Activated CD4-positive, alpha-beta T cell treated with anti-CD3 and anti-CD28 coated beads for 36 hours (primary cell): ENCODE measurements around the gene ARMC6. TPM values are rescaled to one million over a fixed set of nuclear protein-coding genes. Genes with fewer than 3 reads are reported as not detected.
"Not testable (repeated sequence)": the region's sequence is repeated elsewhere in the genome, so short reads cannot be mapped to it uniquely, and the experiment has no call there.

Experiments
- ATAC-seq: fragments of 200-7000 bp; cut with Tn5 transposase; one replicate; pipeline ENCODE4 v1.10.0; 2021; ENCODE audit warnings: mild to moderate bottlenecking, moderate library complexity
- CTCF ChIA-PET: fragments of 350-600 bp; sonication (Branson Sonifier 250); formaldehyde crosslinking; loops from one replicate; lab custom pipeline; 2021; ENCODE audit warnings: antibody characterized with exemption; lab: Charles Lee
- POLR2A ChIA-PET: fragments of 350-600 bp; sonication (Branson Sonifier 250); formaldehyde crosslinking; loops from one replicate; lab custom pipeline; 2021; ENCODE audit warnings: antibody characterized with exemption, inconsistent platforms; lab: Charles Lee
- DNase-seq: peaks from one replicate; pipeline ENCODE4 v3.0.0-alpha.2; 2020
- H3K27ac Mint-ChIP-seq: one replicate; pipeline ENCODE4 v1.8.0; 2021; ENCODE audit warnings: mixed read lengths
- H3K27me3 Mint-ChIP-seq: one replicate; pipeline ENCODE4 v1.8.0; 2021; ENCODE audit warnings: mixed read lengths
- H3K36me3 Mint-ChIP-seq: one replicate; pipeline ENCODE4 v1.8.0; 2021; ENCODE audit warnings: low read depth, mixed read lengths
- H3K4me1 Mint-ChIP-seq: one replicate; pipeline ENCODE4 v1.8.0; 2021; ENCODE audit warnings: mixed read lengths
- H3K4me3 Mint-ChIP-seq: one replicate; pipeline ENCODE4 v1.8.0; 2021; ENCODE audit warnings: mild to moderate bottlenecking, moderate library complexity, mixed read lengths
- H3K9me3 Mint-ChIP-seq: one replicate; pipeline ENCODE4 v1.8.0; 2021; ENCODE audit warnings: low read depth, mixed read lengths
- intact Hi-C, 2 experiments: fragments of 100-400 bp; cut with DNase I in 1 of 2; cut with micrococcal nuclease in 1 of 2; formaldehyde crosslinking; loops; one replicate each; pipeline versions ENCODE4 v1.14.2 to v1.15.1; 2022 to 2024; cut with DNase I, micrococcal nuclease
- total RNA-seq, 2 experiments: library from RNA; stranded (reverse); gene quantifications; one replicate each; pipeline ENCODE4 v1.2.3, GENCODE V29; 2021

ARMC6 gene
- total RNA-seq, 2 experiments from 2014 or later: 33.0 to 40.8 TPM

GRCh38 chr19:19023376-19023775, 10.0 kb upstream of the ARMC6 start:
- Mint-ChIP-seq H3K36me3 (peaks cover 66% of the 10 kb centered on the region), H3K4me1 (peaks cover 23% of the 10 kb centered on the region)
- POLR2A ChIA-PET: interaction anchor here (0.6 kb wide), 2 partner anchors 40 to 171 kb away, joined by 3 to 6 read pairs; no protein-coding TSS in a partner anchor
- H3K9me3 Mint-ChIP-seq, ATAC-seq, CTCF ChIA-PET, intact Hi-C loops, DNase-seq, H3K27ac Mint-ChIP-seq, H3K4me3 Mint-ChIP-seq, H3K27me3 Mint-ChIP-seq: not testable (repeated sequence)

GRCh38 chr19:19025861-19026260, 7.5 kb upstream of the ARMC6 start:
- H3K27ac Mint-ChIP-seq: no peak overlapping the region
- H3K9me3 Mint-ChIP-seq: no peaks in the 10 kb centered on the region
- peaks cover 24% of the 10 kb centered on the region for H3K4me1 Mint-ChIP-seq
- peaks cover 69% of the 10 kb centered on the region for H3K36me3 Mint-ChIP-seq
- ATAC-seq: no peak
- CTCF ChIA-PET: no interaction called here
- intact Hi-C loops: no loop called here
- no peak for DNase-seq
- H3K4me3 Mint-ChIP-seq: no peak overlapping the region
- POLR2A ChIA-PET: no interaction called here
- H3K27me3 Mint-ChIP-seq: no peaks in the 10 kb centered on the region

- no peak overlapping the region for H3K27ac Mint-ChIP-seq
- ATAC-seq: no peak
- H3K4me3 Mint-ChIP-seq: no peak overlapping the region
- DNase-seq: no peak
- H3K36me3 Mint-ChIP-seq: peaks cover 68% of the 10 kb centered on the region
- H3K9me3 Mint-ChIP-seq: no peaks in the 10 kb centered on the region
- intact Hi-C loops: no loop called here
- POLR2A ChIA-PET: no interaction called here
- H3K27me3 Mint-ChIP-seq: no peaks in the 10 kb centered on the region
- CTCF ChIA-PET: no interaction called here
- peaks cover 21% of the 10 kb centered on the region for H3K4me1 Mint-ChIP-seq
These were observed 7.0 kb upstream of the ARMC6 start for GRCh38 chr19:19026299-19026971.

- CTCF ChIA-PET: no interaction called here
- no peak for DNase-seq
- Mint-ChIP-seq H3K36me3 (peaks cover 70% of the 10 kb centered on the region), H3K4me1 (peaks cover 25% of the 10 kb centered on the region), H3K9me3 (no peaks in the 10 kb centered on the region), H3K27me3 (no peaks in the 10 kb centered on the region), H3K27ac (no peak overlapping the region), H3K4me3 (no peak overlapping the region)
- POLR2A ChIA-PET: no interaction called here
- intact Hi-C loops: no loop called here
- no peak for ATAC-seq
These were observed 6.2 kb upstream of the ARMC6 start for GRCh38 chr19:19027228-19027627.

- no peak for DNase-seq
- no peaks in the 10 kb centered on the region for H3K9me3 Mint-ChIP-seq
- H3K4me1 Mint-ChIP-seq: peaks cover 17% of the 10 kb centered on the region
- CTCF ChIA-PET: no interaction called here
- POLR2A ChIA-PET: no interaction called here
- intact Hi-C loops: no loop called here
- H3K27me3 Mint-ChIP-seq: no peaks in the 10 kb centered on the region
- no peak overlapping the region for H3K27ac Mint-ChIP-seq
- ATAC-seq: no peak
- H3K4me3 Mint-ChIP-seq: no peak overlapping the region
- peaks cover 63% of the 10 kb centered on the region for H3K36me3 Mint-ChIP-seq
These were observed 4.9 kb upstream of the ARMC6 start for GRCh38 chr19:19028526-19028925.

- CTCF ChIA-PET: interaction anchor here (0.5 kb wide), 1 partner anchor 454 kb away, joined by 3 read pairs; no protein-coding TSS in a partner anchor
- peaks cover 47% of the 10 kb centered on the region for H3K36me3 Mint-ChIP-seq
These were observed 1.5 kb upstream of the ARMC6 start for GRCh38 chr19:19031891-19032290.

GRCh38 chr19:19032420-19033175, 805 bp upstream of the ARMC6 start:
- Mint-ChIP-seq H3K36me3 (peaks cover 46% of the 10 kb centered on the region), H3K9me3 (no peaks in the 10 kb centered on the region), H3K4me3 (peak overlapping the region; percentile 98), H3K27ac (peak overlapping the region; percentile 93), H3K4me1 (peaks cover 37% of the 10 kb centered on the region), H3K27me3 (no peaks in the 10 kb centered on the region)
- ChIA-PET POLR2A (no interaction called here), CTCF (interaction anchor here (0.5 kb wide), 1 partner anchor 454 kb away, joined by 3 read pairs; no protein-coding TSS in a partner anchor)
- intact Hi-C loops: loop anchor here (1.0 to 5.0 kb wide), 16 partner anchors 31 to 1085 kb away; partner anchors contain the start of genes BORCS8 (in 2 of the 2), COPE (in 2 of the 2), DDX49 (in 2 of the 2) and RFXANK (in 2 of the 2)
- DNase-seq: peak; percentile 93
- peak; percentile 76 for ATAC-seq

More at GRCh38 chr19:19031891-19032290, 1.5 kb upstream of the ARMC6 start:
- ATAC-seq: no peak
- Mint-ChIP-seq H3K27ac (peak overlapping the region; percentile 93), H3K27me3 (no peaks in the 10 kb centered on the region), H3K4me1 (peaks cover 37% of the 10 kb centered on the region), H3K4me3 (peak overlapping the region; percentile 98), H3K9me3 (no peaks in the 10 kb centered on the region)
- intact Hi-C loops: loop anchor here (1.0 to 5.0 kb wide), 7 partner anchors 113 to 1085 kb away; partner anchors contain the start of genes BORCS8 (in 1 of the 2), COPE (in 1 of the 2), DDX49 (in 1 of the 2) and REX1BD (in 1 of the 2)
- POLR2A ChIA-PET: no interaction called here
- no peak for DNase-seq

GRCh38 chr19:19033176-19033425, 302 bp upstream of the ARMC6 start:
- Mint-ChIP-seq H3K36me3 (peaks cover 45% of the 10 kb centered on the region), H3K27me3 (no peaks in the 10 kb centered on the region), H3K27ac (peak overlapping the region; percentile 93), H3K4me3 (peak overlapping the region; percentile 98), H3K4me1 (peaks cover 34% of the 10 kb centered on the region), H3K9me3 (no peaks in the 10 kb centered on the region)
- intact Hi-C loops: loop anchor here (1.0 to 5.0 kb wide), 15 partner anchors 30 to 1086 kb away; partner anchors contain the start of genes SLC25A42 (in 2 of the 2), BORCS8 (in 1 of the 2), COPE (in 1 of the 2) and DDX49 (in 1 of the 2)
- CTCF ChIA-PET: no interaction called here
- ATAC-seq (no peak), DNase-seq (no peak)
- POLR2A ChIA-PET: no interaction called here

GRCh38 chr19:19034204-19034624, 811 bp downstream of the ARMC6 start:
- DNase-seq (peak; percentile 88), ATAC-seq (peak; percentile 75)
- POLR2A ChIA-PET: interaction anchor here (0.5 kb wide), 1 partner anchor 293 kb away, joined by 4 read pairs; no protein-coding TSS in a partner anchor
- peak overlapping the region; percentile 96 for H3K27ac Mint-ChIP-seq
- H3K36me3 Mint-ChIP-seq: peaks cover 38% of the 10 kb centered on the region
- H3K4me3 Mint-ChIP-seq: peak overlapping the region; percentile 98
- intact Hi-C loops: loop anchor here in 1 of 2 experiments (5.0 kb wide), 2 partner anchors 742 to 1087 kb away; no protein-coding TSS in a partner anchor
- no peaks in the 10 kb centered on the region for H3K9me3 Mint-ChIP-seq
- H3K27me3 Mint-ChIP-seq: no peaks in the 10 kb centered on the region
- CTCF ChIA-PET: no interaction called here
- peaks cover 34% of the 10 kb centered on the region for H3K4me1 Mint-ChIP-seq

- intact Hi-C loops: no loop called here
- DNase-seq: peak; percentile 31
- no peaks in the 10 kb centered on the region for H3K27me3 Mint-ChIP-seq
- H3K9me3 Mint-ChIP-seq: no peaks in the 10 kb centered on the region
- H3K4me3 Mint-ChIP-seq: no peak overlapping the region
- ChIA-PET POLR2A (interaction anchor here (0.6 kb wide), 1 partner anchor 23 kb away, joined by 3 read pairs; no protein-coding TSS in a partner anchor), CTCF (interaction anchor here (0.7 to 1.2 kb wide), 3 partner anchors 23 to 921 kb away, joined by 3 read pairs; no protein-coding TSS in a partner anchor)
- peak; percentile 93 for ATAC-seq
- H3K4me1 Mint-ChIP-seq: peaks cover 34% of the 10 kb centered on the region
- H3K27ac Mint-ChIP-seq: peak overlapping the region; percentile 80
- H3K36me3 Mint-ChIP-seq: peaks cover 41% of the 10 kb centered on the region
These were observed 6.5 kb downstream of the ARMC6 start for GRCh38 chr19:19039901-19040300.

- Mint-ChIP-seq H3K27ac (peak overlapping the region; percentile 80), H3K27me3 (no peaks in the 10 kb centered on the region), H3K4me3 (no peak overlapping the region), H3K4me1 (peaks cover 29% of the 10 kb centered on the region), H3K9me3 (no peaks in the 10 kb centered on the region), H3K36me3 (peaks cover 44% of the 10 kb centered on the region)
- ATAC-seq: no peak
- intact Hi-C loops: no loop called here
- POLR2A ChIA-PET: no interaction called here
- CTCF ChIA-PET: interaction anchor here (0.6 to 1.2 kb wide), 4 partner anchors 22 to 920 kb away, joined by 3 to 5 read pairs (median 3); no protein-coding TSS in a partner anchor
- no peak for DNase-seq
These were observed 7.0 kb downstream of the ARMC6 start for GRCh38 chr19:19040417-19040816.
